Cortex of kidney (tissue), 1 donor: ENCODE measurements around the gene VWA3B.
"Not testable (repeated sequence)": the region's sequence is repeated elsewhere in the genome, so short reads cannot be mapped to it uniquely, and the experiment has no call there.

Experiments used
- DNase-seq: peaks from one replicate; lab custom pipeline; 2025; lab: John Stamatoyannopoulos, UW

VWA3B gene

DNA sequence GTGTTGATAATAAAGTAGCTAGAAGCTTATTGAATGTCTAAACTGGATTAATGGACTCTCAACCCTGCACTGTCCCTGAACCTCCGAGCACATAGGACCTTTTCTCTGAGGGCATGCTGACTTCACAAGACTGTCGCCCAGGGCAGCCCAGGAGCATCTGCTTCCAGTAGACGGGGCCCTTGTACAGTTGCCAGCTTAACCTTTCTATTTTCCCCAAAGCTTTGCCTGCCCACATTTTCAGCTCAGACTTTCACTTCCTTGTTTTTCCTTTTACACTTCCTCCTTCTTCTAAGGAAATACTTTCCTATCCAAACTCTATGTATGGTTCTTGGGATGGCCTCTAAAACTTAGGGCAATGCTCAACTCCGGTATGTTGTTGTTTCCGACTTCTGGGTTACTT lies 1.3 kb downstream of the VWA3B start:
- no peak for DNase-seq

DNA sequence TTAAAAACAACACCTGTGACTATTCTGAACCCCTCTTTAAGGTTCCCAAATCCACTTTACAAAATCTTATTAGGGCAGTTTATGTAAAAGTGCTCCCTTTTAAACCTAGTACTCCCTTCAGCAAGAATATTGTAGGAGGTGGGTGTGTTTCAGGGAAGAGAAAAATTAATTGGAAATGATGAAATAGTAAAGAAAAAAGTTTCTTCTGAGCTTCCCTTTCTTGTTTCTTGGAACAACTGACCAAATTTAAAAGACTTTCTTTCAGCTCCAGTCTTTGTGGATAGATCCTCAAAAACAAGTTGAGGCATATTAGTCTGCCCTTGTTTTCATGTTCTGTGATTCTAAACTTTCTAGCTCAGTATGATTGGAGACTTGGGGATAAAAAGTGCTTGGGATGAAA lies 3.0 kb downstream of the VWA3B start:
- no peak for DNase-seq

DNA sequence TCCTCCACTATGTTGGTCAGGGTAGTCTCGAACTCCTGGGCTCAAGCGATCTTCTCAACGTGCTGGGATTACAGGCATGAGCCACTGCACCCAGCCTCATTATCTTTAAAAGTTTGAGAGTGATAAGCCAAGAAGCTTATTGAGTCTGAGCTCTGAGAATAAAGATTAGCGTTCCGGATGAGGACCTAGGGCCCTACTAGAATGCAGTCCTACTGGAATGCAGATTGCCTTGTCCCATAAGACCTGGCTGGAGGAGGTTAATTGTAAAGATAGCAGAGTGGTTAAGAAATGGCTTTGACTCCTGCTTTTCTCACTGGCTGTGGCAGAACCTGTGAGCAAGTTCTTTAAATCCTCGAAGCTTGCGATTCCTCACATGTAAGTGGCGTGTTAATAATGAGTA lies 4.0 kb downstream of the VWA3B start:
- DNase-seq, result no peak

DNA sequence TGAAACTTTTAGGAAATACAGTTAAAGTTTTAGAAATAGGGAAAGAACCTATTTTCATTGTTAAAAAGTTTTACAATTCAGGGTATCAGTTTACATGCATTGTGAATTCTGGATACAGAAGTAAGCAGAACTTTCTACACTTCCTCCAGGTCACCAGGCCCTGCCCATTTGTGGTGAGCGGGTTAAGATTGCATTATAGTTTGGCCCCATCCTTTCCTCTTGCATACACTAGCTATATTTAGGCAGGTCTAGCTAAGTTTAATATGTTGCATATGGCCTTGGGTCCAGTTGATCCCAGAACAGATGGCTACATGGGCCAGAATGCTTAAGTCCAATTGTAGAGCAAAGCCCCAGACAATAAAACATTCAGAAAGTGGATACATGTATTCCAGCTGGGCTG lies 4.8 kb downstream of the VWA3B start:
- DNase-seq, result no peak

DNA sequence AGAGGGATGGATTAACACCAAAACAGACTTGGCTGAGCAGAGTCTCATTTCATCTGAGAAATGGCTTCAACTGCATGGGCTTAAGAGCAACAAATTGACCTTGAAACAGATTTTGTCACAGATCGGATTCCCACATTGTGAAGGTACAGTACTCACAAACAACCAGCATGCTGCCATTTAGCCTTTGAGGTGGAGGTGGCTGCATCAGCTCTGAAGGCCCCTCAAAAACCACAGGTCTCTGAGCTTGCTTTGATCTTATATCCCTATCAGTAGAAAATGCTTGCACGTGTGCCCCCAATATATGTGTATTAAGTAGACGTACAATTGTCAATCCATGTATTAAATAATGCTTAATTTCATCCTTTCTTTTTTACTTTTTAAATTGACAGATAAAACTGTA lies 6.2 kb downstream of the VWA3B start:
- DNase-seq, result no peak

DNA sequence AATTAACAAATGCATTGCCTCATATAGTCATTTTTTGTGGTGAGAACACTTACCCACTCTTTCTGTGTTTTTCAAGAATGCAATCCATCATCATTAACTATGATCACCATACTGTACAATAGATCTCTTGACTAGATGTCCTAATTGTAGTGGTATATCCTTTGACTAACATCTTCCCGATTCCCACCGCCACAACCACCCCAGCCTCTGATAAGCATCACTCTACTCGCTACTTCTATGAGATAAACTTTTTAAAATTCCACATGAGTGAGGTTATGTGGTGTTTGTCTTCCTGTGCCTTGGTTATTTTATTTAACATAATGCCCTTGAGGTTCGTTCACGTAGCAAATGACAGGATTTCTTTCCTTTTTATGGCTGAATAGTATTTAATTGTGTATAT lies 6.6 kb downstream of the VWA3B start:
- DNase-seq, result no peak

DNA sequence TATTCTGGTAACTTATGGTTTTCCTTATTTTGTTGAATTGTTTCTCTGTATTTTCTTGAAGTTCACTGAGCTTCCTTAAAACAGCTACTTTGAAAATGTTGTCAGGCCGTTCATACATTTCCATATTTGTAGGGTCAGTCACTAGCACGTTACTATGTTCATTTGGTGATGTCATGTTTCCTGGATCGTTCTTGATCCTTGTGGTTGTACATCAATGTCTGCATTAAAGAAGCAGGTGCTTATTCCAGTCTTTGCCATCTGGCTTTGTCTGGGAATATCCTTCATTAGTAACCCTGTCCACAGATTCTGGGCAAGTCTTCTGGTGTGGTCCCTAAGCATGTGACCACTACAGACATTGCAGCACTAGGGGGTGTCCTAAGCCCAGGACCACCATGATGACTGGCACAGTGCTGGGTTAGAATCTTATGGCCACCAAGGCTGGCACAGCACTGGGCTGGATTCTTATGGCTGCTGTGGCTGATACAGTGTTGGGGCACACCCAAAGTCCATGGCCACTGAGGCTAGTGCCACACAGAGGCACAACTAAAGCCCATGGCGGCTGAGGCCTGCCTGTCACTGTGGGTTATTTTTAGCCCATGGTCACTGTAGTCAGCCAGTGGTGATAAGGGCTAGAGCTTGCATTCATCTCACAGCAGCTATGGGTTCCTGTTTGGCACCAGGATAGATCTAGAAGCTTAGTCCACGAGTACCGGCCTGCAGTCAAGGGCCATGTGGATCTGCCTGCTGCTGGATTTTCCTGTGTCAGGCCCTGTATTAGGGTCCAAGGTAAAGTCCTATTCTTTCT lies 13.2 kb downstream of the VWA3B start:
- DNase-seq, result no peak

DNA sequence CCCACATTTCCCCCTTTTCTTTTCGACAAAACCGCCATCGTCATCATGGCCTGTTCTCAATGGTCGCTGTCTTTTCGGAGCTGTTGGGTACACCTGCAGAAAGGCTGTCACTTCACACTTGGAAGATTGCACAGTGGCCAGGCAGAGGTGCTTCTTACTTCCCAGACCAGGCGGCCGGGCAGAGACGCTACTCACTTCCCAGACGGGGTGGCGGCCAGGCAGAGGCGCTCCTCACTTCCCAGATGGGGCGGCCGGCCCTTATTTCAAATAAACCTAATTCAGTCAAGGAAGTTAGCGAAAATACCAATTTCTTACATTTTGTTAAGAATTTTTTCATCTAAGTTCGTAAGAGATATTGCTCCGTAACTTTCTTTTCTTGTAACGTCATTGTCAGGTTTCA lies 15.3 kb downstream of the VWA3B start:
- DNase-seq, result not testable (repeated sequence)

DNA sequence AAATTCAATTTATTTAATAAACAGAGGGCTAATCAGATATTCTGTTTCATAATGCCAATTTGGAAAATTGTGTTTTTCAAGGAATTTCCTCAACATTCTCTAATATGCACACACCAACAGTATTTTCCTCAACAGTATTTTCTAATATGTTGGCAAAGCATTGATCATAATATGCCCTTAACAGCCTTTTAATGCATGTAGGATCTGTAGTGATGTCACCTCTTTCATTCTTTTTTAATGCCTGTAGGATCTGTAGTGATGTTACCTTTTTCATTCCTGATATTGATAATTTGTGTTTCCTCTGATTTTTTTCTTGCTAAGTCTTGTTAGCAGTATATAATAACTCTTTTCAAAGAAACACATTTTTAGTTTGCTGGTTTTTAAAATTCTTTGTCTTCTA lies 15.9 kb downstream of the VWA3B start:
- no peak for DNase-seq

DNA sequence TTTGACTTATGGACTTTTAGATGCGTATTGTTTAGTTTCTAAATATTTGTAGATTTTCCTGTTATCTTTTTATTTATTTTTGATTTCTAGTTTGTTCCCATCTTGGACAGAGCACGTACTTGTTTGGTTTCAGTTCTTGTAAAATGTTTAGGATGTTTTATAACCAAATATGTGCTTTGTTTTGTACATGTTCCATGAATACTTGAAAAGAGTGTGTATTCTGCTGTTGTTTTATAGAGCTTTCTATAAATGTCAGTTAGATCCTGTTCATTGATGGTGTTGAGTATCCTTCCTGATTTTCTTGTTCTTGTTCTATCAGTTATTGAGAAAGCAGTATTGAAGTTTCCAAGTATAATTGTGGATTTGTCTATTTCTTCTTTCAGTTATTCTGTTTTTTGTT lies 21.1 kb downstream of the VWA3B start:
- no peak for DNase-seq

DNA sequence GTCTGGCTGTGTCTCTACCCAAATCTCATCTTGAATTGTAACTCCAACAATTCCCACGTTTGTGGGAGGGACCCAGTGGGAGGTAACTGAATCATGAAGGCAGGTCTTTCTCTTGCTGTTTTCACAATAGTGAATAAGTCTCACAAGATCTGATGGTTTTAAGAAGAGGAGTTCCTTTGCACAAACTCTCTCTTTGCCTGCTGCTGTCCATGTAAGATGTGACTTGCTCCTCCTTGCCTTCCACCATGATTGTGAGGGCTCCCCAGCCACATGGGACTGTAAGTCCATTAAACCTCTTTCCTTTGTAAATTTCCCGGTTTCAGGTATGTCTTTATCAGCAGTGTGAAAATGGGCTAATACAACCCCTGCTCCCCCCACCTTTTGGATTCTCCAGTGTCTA lies 23.8 kb downstream of the VWA3B start:
- DNase-seq, result no peak

DNA sequence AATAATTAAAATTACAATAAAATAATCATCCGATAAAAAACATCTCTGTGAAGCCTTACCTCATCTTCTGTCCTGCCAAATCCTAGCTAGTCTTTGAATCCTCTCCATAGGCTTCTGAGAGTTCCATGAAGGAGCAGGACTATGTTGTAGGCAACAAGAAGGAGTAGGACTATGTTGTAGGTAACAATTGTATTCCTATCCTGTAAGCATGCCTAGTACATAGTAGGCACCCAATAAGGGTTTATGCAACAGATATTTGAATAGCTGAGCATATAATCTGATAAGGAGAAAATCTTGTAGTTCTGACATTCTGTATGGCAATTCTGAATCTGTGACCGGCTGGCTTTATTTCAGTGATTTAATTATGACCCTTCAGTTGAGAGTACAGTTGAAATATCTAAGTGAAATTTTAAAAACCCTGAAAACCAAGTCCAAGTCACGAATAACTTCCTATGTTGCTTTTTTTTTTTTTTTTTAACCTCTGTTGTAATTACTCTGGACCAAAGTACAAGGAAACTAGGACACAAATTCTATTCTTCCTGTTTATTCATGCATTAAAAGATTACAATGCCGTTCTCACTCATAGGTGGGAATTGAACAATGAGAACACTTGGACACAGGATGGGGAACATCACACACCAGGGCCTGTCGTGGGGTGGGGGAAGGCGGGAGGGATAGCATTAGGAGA lies 27.8 kb downstream of the VWA3B start:
- DNase-seq, result no peak

DNA sequence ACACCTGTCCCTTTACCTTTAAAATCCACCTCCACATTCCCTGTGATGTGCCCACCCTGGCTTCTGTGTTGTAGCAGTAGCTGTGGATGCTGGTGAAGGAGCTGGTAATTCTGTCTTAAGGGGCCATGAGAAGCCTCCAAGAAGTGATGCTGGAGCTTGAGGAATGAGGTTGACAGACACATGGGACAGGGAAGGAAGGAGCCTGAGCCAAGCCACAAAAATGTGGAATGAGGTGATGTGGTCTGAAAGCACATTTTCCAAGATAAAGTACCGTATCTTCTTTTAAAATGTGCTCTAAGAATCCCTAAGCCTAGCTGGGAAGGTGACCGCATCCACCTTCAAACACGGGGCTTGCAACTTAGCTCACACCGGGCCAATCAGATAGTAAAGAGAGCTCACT lies 31.2 kb downstream of the VWA3B start:
- DNase-seq, result no peak

DNA sequence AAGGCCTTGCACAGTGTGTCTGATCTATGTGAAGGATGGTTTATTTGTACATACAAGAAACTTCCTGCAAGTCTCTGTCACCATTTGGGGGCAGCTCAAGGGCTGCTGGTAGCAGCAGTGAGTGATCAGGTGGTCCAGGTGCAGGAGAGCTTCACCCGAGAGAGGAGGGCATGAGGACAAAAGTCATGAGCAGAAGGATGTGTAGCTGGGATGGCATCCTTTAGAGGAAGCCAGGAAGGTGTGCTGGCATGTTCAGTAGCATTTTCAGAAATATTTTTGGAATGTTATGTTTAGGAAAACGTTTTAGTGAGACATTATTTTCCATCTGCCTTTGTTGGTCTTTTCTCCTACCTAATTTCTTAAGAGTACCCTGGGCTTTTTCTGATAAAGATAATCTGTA lies 31.9 kb downstream of the VWA3B start:
- DNase-seq, result no peak

DNA sequence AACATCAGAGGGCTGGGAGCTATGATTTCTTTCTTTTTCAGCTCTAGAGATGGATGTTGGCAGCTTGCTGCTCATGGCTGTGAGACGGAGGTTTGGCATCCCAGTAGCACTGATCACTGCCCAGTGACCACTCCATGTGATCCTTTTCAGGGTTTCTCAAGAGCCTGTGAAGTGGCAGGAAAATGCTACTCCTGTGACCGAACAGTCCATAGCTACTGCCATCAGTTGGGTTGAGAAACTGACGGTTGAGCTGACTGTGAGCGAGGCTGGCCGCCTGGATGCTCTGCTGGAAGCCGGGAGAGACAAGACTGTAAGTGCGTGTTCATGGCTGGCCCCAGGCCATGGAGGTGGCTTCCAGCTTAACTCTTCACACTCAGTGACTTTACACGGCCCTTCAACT lies 34.2 kb downstream of the VWA3B start:
- no peak for DNase-seq

DNA sequence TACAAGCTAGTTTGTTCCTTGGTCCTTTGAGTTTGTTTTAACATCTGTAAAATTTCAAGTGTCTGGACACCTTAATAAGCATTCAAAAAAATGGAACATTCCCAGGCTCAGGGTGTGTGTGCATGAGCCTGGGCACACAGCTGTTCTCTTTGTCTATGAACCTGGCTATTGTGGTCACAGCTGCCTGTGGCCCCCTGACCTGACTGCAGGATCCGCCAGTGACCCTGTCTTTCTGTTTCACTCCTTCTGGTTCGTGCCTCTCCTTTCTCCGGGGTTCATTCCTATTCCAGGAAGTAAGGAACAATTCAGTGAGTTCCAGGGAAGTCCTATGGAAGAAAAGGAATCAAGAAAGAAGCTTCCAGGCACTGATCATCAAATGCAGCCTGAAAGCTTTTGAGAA lies 35.6 kb downstream of the VWA3B start:
- DNase-seq, result no peak

DNA sequence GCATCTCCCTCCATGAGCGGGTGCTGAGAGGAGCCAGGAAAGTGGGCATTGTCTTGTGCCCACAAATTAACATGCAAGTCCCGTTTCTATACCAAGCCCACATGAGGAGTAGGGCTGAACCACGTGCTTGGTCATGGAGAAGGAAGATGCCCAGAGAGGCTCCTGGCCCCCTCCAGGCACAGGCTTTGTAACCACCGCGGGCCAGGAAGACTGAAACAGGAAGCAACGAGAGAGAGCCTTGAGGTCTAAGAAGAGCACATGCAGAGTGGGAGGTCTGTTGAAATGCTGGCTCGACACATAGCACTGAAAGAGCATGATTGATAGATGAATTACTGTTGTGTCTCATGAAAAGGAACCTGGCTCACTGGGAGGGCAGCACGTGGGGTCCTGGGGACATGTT lies 36.3 kb downstream of the VWA3B start:
- DNase-seq, result no peak

DNA sequence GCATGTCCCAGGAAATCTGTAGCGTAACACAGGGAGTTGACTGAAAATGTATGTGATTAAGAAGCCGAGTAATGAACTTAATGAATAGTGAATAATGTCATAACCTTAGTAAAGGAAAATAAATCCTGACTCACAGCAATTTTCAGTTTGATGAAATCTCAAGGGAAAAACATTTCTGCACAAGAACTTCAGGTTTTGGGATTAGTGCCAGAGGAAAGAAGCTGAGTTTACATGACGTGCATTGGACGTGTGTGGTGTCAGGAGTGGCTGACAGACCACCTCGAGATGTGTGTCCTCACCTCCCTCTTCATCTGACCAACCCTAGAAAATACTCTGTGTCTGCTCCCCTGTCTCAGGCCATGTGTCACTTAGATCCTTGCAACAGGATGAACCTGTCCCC lies 39.1 kb downstream of the VWA3B start:
- no peak for DNase-seq

DNA sequence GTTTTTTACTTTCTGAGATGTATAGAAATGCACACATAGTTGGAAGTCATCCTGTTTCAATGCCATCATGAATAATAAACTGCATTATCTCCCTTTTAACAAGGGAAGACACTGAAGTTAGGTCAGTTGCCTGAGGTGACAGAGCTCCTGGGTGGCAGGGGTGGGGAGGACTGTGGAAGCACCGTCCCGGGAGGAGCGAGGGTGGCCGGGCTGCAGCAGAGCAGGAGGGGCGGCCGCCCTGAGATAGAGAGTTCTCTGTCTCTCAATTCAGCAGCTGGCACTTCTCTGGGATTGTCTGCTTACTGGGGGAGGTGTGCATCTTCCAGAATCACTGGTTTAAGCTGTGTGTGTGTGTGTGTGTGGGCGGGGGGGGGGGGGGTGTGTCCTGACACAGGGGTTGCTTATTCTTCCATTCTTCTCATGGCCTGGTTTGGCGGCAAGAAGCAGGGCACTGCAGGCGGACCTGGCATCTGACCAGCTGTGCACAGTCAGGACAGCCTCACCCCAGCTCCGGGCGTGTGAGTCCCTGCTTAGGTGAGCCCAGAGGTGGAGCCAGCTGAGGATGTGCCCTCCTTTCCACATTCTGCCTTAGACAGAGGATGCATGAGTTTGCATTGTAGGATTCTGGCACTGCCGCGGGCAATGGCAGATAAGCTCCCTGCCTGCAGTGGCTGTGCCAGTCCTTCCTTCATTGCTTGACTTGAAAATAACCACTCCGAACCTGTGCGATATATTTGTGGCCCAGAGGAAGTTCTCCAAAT lies 40.4 kb downstream of the VWA3B start:
- no peak for DNase-seq

DNA sequence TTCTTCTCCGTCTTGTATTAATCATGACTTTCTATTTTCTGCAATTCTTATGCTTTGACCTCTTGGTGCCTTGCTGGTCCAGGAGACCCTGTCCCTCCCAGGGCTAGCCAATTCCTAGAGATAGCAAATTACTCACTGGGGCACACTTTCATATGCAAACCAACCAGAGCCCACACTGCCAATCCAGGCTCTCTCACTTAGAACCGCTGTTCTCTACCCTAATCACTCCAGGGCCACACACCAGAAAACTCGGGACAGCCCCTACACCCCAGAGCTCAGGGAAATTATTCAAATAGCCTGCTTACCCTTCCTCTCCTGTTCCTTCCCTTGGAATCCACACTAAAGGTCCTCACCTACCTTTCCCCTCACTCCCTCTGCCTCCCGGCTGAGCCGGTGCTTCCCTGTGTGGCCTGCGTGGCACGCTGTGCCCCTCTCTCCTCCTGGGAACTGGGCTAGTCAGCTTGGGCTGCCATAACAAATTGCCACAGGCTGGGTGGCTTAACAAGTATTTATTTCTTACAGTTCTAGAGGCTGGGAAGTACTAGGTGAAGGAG lies 41.7 kb downstream of the VWA3B start:
- no peak for DNase-seq

DNA sequence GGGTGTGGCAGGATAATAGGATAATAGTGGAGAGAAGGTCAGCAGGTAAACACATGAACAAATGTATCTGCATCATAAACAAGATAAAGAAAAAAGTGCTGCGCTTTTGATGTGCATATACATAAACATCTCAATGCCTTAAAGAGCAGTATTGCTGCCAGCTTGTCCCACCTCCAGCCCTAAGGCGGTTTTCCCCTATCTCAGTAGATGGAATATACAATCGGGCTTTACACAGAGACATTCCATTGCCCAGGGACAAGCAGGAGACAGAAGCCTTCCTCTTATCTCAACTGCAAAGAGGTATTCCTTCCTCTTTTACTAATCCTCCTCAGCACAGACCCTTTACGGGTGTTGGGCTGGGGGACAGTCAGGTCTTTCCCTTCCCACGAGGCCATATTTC lies 43.1 kb downstream of the VWA3B start:
- not testable (repeated sequence) for DNase-seq

DNA sequence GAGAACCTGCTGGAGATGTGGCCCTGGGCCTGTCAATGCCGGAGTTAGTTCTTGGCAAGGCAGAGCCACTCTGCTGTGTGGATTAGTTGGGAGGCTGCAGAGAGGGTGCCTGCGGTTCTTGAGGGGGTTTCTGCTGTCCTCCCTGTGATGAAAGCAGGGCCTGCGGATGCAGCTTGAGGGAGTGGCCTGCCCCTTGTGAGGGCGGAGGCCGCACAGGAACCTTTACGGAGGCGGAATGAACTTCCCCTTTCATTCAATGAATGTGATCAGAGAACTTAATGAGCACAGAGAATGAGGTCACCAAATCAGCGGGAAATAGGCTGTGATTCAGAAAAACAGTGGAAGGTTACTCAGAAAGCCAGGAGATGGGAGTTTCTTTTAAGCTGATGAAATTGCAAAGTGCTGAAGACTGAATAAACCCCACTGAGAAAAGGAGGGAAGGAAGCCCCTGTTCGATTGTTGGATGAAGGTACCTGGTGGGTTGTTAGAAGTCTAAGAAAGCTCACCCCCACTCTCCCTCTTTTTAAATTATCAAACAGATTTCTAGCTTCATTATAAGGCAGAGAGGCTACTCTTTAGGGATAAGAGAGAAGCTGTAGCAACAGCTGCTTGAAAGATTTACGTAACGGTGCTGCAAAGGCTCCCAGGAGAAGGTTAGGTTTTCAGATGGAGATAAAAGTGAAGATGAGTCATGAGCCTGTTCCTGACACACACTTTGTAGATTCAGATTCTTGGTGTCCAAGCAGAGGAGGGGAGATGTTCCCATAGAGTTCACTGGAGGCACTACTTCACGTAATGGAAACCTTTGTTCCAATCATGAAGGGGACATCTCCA lies 47.4 kb downstream of the VWA3B start:
- DNase-seq, result no peak
